A549 treated with AZD2906 at 1 μM for 4 hours (cell line): ENCODE data around the gene FATE1. TPM values are rescaled to one million over a fixed set of nuclear protein-coding genes. Genes with fewer than 3 reads are reported as not detected.

ENCODE experiments used
- total RNA-seq: library from RNA; stranded (reverse); fragments of 200-300 nt; extraction: Qiagen RNA extraction; gene quantifications from 5 replicates; pipeline ENCODE4 v1.2.3, GENCODE V29; 2022

FATE1 gene
- total RNA-seq: 0.17 TPM in 1 of 5 replicates, not detected in the others

GRCh38 chrX:151715752-151716151 is at the start of gene FATE1:
TSS of gene FATE1 (plus strand) at chrX:151716035. CDS start at chrX:151716120, 85 bp downstream.

GRCh38 chrX:151694661-151695582 is 20.9 kb upstream of the FATE1 start, which contains the start of gene PRRG3:
TSS of gene PRRG3 (plus strand) at chrX:151695458. CDS start at chrX:151698815, 3,357 bp downstream.

GRCh38 chrX:151734446-151734845 is 18.6 kb downstream of the FATE1 start, which contains the start of gene CNGA2:
TSS of gene CNGA2 (plus strand) at chrX:151734746. CDS start at chrX:151738484, 3,738 bp downstream.

Other genes starting within 250 kb of the FATE1 start
- gene PASD1, start 152.4 kb upstream of the FATE1 start, total RNA-seq: not detected in 5 replicates
- not detected in 5 replicates for gene PRRG3, start 20.6 kb upstream of the FATE1 start, total RNA-seq
- not detected in 5 replicates for gene CNGA2, start 18.7 kb downstream of the FATE1 start, total RNA-seq
- gene MAGEA4, start 196.9 kb downstream of the FATE1 start, total RNA-seq: not detected in 5 replicates